ENCODE results near the gene NELFB. TPM values are rescaled to one million over a fixed set of nuclear protein-coding genes. Genes with fewer than 3 reads are reported as not detected.

NELFB gene
- total RNA-seq, 1 experiment from 2014 or later = 71.7 TPM

DNA sequence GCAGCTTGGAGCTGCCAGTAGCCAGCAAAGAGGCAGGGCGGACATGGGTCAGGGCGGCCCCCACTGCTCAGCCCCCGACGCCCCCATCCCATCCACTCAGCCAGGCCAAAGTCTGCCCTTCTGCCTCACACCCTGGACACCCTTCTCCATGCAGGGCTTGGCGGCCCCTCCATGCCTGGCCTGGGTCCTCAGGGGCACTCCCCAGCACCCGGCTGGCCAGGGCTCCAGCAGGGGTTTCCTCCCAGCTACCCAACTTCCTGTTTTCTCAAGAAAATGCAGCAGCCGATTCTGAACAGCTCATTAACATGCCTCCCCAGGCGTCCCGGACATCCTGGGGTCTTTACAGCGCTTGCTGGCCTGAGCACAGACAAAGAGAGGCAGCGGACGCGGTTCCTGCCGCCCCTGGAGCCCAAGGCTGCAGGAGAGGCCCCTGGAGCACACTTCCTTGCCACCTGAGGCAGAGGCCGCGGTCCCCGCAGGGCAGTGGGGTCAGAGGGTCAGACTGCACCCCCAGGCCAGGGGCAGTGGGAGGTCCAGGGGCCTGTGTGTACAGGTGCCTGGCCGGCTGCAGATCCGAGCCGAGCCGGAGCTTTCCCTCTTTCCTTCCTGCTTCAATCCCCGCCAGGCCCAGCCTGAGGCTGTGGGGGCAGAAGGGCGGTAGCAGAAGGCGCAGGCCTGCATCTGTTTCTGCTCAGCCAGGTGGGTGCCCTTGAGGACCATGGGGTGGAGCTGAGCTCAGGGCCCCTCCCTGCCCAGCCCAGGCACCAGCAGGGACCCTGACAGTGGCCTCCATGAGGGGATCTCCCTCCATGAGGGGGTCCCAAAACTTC, 65.6 kb downstream of the NELFB start:
- Histone ChIP-seq H3K79me2 (ENCODE audit: insufficient read depth, low read length) (no peaks in the 10 kb centered on the region), H4K91ac (ENCODE audit: insufficient read length, low read depth, low read length) (no peak overlapping the region), H3K27me3 (ENCODE audit: insufficient read depth, low read length) (no peaks in the 10 kb centered on the region), H4K5ac (ENCODE audit: insufficient read length, low read depth, low read length) (no peak overlapping the region), H3K14ac (ENCODE audit: insufficient read depth, low read length) (peak overlapping the region; percentile 72), H3K9me3 (ENCODE audit: control insufficient read depth, low read depth, low read length) (no peaks in the 10 kb centered on the region), H4K8ac (replicated peaks; ENCODE audit: insufficient read length, low read depth, low read length) (no peak overlapping the region), H3K9ac (ENCODE audit: extremely low read depth, insufficient read length, low read length) (no peak overlapping the region), H3K23ac (ENCODE audit: insufficient read length, low read depth, low read length) (no peak overlapping the region), H2BK120ac (ENCODE audit: low read depth, low read length, poor library complexity, severe bottlenecking) (no peak overlapping the region), H2BK12ac (ENCODE audit: insufficient read length, low read depth, low read length) (no peak overlapping the region), H2BK5ac (ENCODE audit: insufficient read length, low read length) (no peak overlapping the region), H3K27ac (ENCODE audit: insufficient read length, low read depth, low read length) (no peak overlapping the region), H3K4me1 (ENCODE audit: insufficient read depth, low read length) (peaks cover 1% of the 10 kb centered on the region; the same call in 1 of the 2 replicates), H2BK15ac (ENCODE audit: low read depth, low read length) (no peak overlapping the region), H3K79me1 (ENCODE audit: insufficient read depth, low read depth, low read length, poor library complexity, severe bottlenecking) (no peaks in the 10 kb centered on the region), H2AK5ac (ENCODE audit: insufficient read length, low read length) (no peak overlapping the region), H2AFZ (ENCODE audit: low read length) (no peak overlapping the region), H3T11ph (ENCODE audit: low read length) (no peak overlapping the region), H3K4me2 (ENCODE audit: insufficient read depth, insufficient read length, low read length) (no peak overlapping the region), H3K4ac (ENCODE audit: low read depth, low read length) (no peak overlapping the region), H3K23me2 (ENCODE audit: insufficient read length, low read depth, low read length, poor library complexity, severe bottlenecking) (no peaks in the 10 kb centered on the region), H3K18ac (ENCODE audit: insufficient read length, low read depth, low read length) (peak overlapping the region; percentile 15), H3K56ac (ENCODE audit: insufficient read length, low read depth, low read length) (no peak overlapping the region), H4K20me1 (ENCODE audit: control insufficient read depth, insufficient read depth, insufficient read length) (no peaks in the 10 kb centered on the region), H2BK20ac (ENCODE audit: low read depth, low read length, poor library complexity, severe bottlenecking) (no peak overlapping the region)
- Mint-ChIP-seq H3K36me3 (ENCODE audit: insufficient read depth in 1 of 3, low read depth in 3 of 3) (no peaks in the 10 kb centered on the region), H3K9me3 (peaks cover 4 to 8% of the 10 kb centered on the region in 2 experiments; a peak in 3 of 5 replicates), H3K27me3 (ENCODE audit: low read depth) (peaks cover 7% of the 10 kb centered on the region), H3K27ac (no peak overlapping the region), H3K4me3 (no peak overlapping the region), H3K4me1 (peaks cover 2 to 9% of the 10 kb centered on the region in 2 experiments; a peak in 1 of 4 replicates)
- TF ChIP-seq, protein P1, sequence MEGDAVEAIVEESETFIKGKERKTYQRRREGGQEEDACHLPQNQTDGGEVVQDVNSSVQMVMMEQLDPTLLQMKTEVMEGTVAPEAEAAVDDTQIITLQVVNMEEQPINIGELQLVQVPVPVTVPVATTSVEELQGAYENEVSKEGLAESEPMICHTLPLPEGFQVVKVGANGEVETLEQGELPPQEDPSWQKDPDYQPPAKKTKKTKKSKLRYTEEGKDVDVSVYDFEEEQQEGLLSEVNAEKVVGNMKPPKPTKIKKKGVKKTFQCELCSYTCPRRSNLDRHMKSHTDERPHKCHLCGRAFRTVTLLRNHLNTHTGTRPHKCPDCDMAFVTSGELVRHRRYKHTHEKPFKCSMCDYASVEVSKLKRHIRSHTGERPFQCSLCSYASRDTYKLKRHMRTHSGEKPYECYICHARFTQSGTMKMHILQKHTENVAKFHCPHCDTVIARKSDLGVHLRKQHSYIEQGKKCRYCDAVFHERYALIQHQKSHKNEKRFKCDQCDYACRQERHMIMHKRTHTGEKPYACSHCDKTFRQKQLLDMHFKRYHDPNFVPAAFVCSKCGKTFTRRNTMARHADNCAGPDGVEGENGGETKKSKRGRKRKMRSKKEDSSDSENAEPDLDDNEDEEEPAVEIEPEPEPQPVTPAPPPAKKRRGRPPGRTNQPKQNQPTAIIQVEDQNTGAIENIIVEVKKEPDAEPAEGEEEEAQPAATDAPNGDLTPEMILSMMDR (conservative IDR thresholded peaks at IDR 0.05) = no peak
- no CpG with 5 or more reads among the region's 24 CpGs for WGBS (ENCODE audit: extremely low coverage, insufficient read length, low lambda C conversion rate)
- peak; percentile 58 for DNase-seq

Measured in H9 (cell line).